Peyer's patch (tissue), 4 donors: Measurements from ENCODE around the gene ITGB4. TPM values are rescaled to one million over a fixed set of nuclear protein-coding genes. Genes with fewer than 3 reads are reported as not detected.

Source experiments
- DNase-seq, 3 donors: peaks; one replicate each; pipeline ENCODE4 v3.0.0-alpha.2; 2017 to 2019
- H3K27ac ChIP-seq, 4 donors: fragments of 200-600 bp; sonication (generic); one replicate each; pipeline ENCODE4 v1.5.1; 2016 to 2019
- H3K27me3 ChIP-seq, 2 donors: fragments of 200-600 bp; sonication (generic); one replicate each; pipeline ENCODE4 v1.5.1; 2019
- H3K36me3 ChIP-seq, 3 donors: fragments of 200-600 bp; sonication (generic); one replicate each; pipeline ENCODE4 v1.5.1; 2016 to 2019
- H3K4me1 ChIP-seq, 4 donors: fragments of 200-600 bp; sonication (generic); one replicate each; pipeline ENCODE4 v1.5.1; 2016 to 2019
- H3K4me3 ChIP-seq, 4 donors: fragments of 200-600 bp; sonication (generic); 1 replicate in 3 of 4; 2 replicates in 1 of 4; pipeline ENCODE4 v1.5.1; 2016 to 2019; ENCODE audit warnings: mild to moderate bottlenecking in 1 of 4
- H3K9me3 ChIP-seq, 4 donors: fragments of 200-600 bp; sonication (generic); one replicate each; pipeline ENCODE4 v1.5.1; 2016 to 2019; ENCODE audit warnings: mild to moderate bottlenecking in 1 of 4
- CTCF ChIP-seq, 6 experiments: fragments of 450-650 bp in 4 of 6; fragments of 200-600 bp in 2 of 6; sonication (generic) in 1 of 6; IDR thresholded peaks; one replicate each; pipeline ENCODE4 v1.5.1; 2017 to 2019; ENCODE audit warnings: antibody characterized with exemption in 6 of 6, mild to moderate bottlenecking in 3 of 6, moderate library complexity in 1 of 6
- POLR2A ChIP-seq, 2 donors: fragments of 450-650 bp; IDR thresholded peaks; one replicate each; pipeline ENCODE4 v1.5.1; 2017; ENCODE audit warnings: antibody characterized with exemption in 2 of 2, mild to moderate bottlenecking in 2 of 2, moderate library complexity in 2 of 2
- total RNA-seq, 4 donors: library from RNA; depleted of rRNA; stranded (reverse); fragments of >200 nt; gene quantifications; one replicate each; pipeline ENCODE4 v1.1.0, GENCODE V29; 2016

ITGB4 gene
- total RNA-seq = 100 to 1,000 TPM in 3 of 4 donors, 10 to 100 TPM in 1; 80.0 to 368 (median 219) TPM

- H3K27me3 ChIP-seq = no peaks in the 10 kb centered on the region
Observed at GRCh38 chr17:75720656-75721462, at the start of gene ITGB4. TSS of gene ITGB4 (plus strand) at chr17:75721459. CDS start at chr17:75724704, 3,245 bp downstream.

GRCh38 chr17:75672011-75672410, 49.2 kb upstream of the ITGB4 start:
- Histone ChIP-seq H3K36me3 (peaks cover 0 to 61% (median 0%) of the 10 kb centered on the region in 3 donors), H3K4me1 (peaks cover 0 to 22% (median 3%) of the 10 kb centered on the region in 4 donors), H3K27ac (no peak overlapping the region), H3K27me3 (no peaks in the 10 kb centered on the region), H3K9me3 (no peaks in the 10 kb centered on the region), H3K4me3 (no peak overlapping the region)
- DNase-seq = no peak
- no peak for TF ChIP-seq POLR2A (IDR thresholded peaks at IDR 0.05)
- no peak for TF ChIP-seq CTCF (IDR thresholded peaks at IDR 0.05)

More at GRCh38 chr17:75720656-75721462, at the start of gene ITGB4:
- Histone ChIP-seq H3K4me3 (peak within 1 kb of the TSS; percentile 53 to 71 (median 64)), H3K4me1 (peaks cover 0 to 19% (median 9%) of the 10 kb centered on the region in 4 donors), H3K36me3 (peaks cover 0 to 15% (median 0%) of the 10 kb centered on the region in 3 donors), H3K9me3 (no peaks in the 10 kb centered on the region), H3K27ac (peak within 1 kb of the TSS; percentile 55 to 96 (median 92))
- TF ChIP-seq CTCF (IDR thresholded peaks at IDR 0.05) = peak in 1 of 6 experiments; percentile 22
- peak; percentile 61 to 68 for TF ChIP-seq POLR2A (IDR thresholded peaks at IDR 0.05)
- peak; percentile 63 to 94 (median 93) for DNase-seq

- Histone ChIP-seq H3K4me1 (peaks cover 0 to 14% (median 0%) of the 10 kb centered on the region in 4 donors), H3K27ac (no peak overlapping the region), H3K36me3 (peaks cover 0 to 66% (median 0%) of the 10 kb centered on the region in 3 donors), H3K9me3 (no peaks in the 10 kb centered on the region), H3K27me3 (no peaks in the 10 kb centered on the region), H3K4me3 (no peak overlapping the region)
- no peak for DNase-seq
- no peak for TF ChIP-seq CTCF (IDR thresholded peaks at IDR 0.05)
- no peak for TF ChIP-seq POLR2A (IDR thresholded peaks at IDR 0.05)
Observed at GRCh38 chr17:75673487-75673886, 47.8 kb upstream of the ITGB4 start.

- TF ChIP-seq CTCF (IDR thresholded peaks at IDR 0.05) (no peak), POLR2A (IDR thresholded peaks at IDR 0.05) (no peak)
- Histone ChIP-seq H3K9me3 (no peaks in the 10 kb centered on the region), H3K36me3 (peaks cover 0 to 43% (median 0%) of the 10 kb centered on the region in 3 donors), H3K4me3 (no peak overlapping the region), H3K27ac (no peak overlapping the region), H3K27me3 (no peaks in the 10 kb centered on the region), H3K4me1 (peaks cover 0 to 6% (median 0%) of the 10 kb centered on the region in 4 donors)
- DNase-seq = no peak
Observed at GRCh38 chr17:75676461-75676860, 44.8 kb upstream of the ITGB4 start.

GRCh38 chr17:75679706-75680211, 41.5 kb upstream of the ITGB4 start:
- Histone ChIP-seq H3K4me3 (no peak overlapping the region), H3K36me3 (peaks cover 0 to 15% (median 0%) of the 10 kb centered on the region in 3 donors), H3K4me1 (peaks cover 0 to 20% (median 0%) of the 10 kb centered on the region in 4 donors), H3K9me3 (no peaks in the 10 kb centered on the region), H3K27ac (peak overlapping the region in 2 of 4 donors; percentile 58 to 65), H3K27me3 (no peaks in the 10 kb centered on the region)
- TF ChIP-seq CTCF (IDR thresholded peaks at IDR 0.05) (peak in 4 of 6 experiments; percentile 20 to 83 (median 75)), POLR2A (IDR thresholded peaks at IDR 0.05) (no peak)
- peak in 1 of 3 donors; percentile 74 for DNase-seq
